NCI-H510A treated with DMSO at 0.1 percent for 48 hours (cell line): ENCODE measurements around the gene PNRC1.
"Not testable (repeated sequence)": the region's sequence is repeated elsewhere in the genome, so short reads cannot be mapped to it uniquely, and the experiment has no call there.

Experiments used
- DNase-seq: peaks from one replicate; lab custom pipeline; 2025; lab: John Stamatoyannopoulos, UW

Gene PNRC1

DNA sequence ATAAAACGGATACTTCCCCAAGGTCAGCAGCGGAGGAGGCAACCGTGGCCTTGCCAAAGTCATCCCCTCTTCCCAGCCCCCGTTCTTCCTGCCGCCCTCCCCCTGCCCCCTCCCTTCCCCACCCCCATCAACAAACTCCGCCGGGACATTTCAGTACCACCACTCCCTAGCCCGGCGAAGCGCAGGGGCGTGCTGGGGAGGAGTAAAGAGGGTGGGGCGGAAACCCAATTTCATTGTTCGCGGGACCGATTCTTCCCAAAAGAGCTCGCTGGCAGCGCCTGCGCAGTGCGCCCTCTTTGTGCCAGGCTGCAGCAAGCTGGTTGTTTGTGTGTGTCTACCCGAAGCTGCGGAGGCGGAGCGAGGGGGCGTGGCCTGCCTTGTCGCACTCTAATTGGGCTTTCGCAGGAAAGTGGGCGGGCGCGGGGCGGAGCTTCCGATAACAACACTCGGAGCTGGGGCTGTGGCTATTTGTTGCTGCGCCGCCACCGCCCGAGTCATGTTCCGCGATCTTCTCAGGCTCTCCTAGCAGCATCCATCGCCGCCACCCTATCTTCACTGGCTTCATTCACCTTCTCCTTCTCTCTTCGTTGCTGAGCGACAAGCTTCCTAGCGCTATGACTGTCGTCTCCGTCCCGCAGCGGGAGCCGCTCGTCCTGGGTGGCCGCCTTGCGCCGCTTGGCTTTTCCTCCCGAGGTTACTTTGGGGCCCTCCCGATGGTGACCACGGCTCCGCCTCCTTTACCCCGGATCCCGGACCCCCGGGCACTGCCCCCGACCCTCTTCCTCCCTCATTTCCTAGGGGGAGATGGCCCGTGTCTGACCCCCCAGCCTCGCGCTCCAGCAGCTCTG lies at the start of gene PNRC1:
TSS of gene PNRC1 (plus strand) at position 471 of the 848 bp plus-strand sequence. CDS start at position 615, 144 bp downstream.
- DNase-seq, result peak; percentile 82

DNA sequence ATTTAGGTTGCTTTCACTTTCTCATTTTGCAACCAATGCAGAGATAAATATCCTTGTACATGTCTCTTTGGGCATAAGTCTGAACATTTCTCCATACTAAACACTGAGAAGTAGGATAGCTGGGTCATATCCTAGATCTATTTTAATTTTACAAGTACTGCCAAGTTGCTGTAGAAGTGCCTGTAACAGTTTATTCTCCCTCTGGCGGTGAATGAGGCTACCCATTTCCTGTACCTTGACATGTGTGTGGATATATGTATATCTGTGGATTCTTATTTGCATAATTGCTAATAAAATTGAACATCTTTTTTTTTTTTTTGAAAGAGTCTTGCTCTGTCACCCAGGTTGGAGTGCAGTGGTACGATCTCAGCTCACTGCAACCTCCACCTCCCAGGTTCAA lies 48.0 kb upstream of the PNRC1 start:
- no peak for DNase-seq

DNA sequence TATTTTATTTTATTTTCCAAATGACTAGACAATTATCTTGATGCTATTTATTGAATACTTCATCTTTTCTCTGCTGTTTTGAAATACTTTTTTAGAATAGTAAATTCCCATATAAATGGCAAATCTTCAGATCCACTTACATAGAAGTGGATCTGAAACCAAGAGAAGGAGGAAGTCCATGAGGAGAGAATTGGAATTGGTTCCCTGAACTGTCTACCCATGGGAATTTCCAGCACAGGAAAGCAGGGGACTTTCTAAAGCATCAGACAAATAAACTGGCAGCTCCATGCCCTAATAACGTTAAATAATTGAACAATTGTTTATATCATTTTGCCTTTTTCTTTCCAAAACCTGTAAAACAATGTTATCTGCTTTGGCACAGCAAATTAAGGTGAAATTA lies 47.1 kb upstream of the PNRC1 start:
- no peak for DNase-seq

DNA sequence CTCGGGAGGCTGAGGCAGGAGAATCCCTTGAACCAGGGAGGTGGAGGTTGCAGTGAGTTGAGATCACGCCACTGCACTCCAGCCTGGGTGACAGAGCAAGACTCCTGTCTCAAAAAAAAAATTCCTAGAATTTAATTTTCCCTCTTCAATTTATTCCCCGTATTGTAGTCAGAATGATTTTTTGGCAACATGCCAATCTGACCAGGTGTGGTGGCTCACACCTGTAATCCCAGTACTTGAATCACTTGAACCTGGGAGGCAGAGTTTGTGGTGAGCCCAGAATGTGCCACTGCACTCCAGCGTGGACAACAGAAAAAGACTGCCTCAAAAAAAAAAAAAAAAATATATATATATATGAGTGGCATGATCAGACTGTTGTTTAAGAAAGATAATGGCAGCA lies 46.4 kb upstream of the PNRC1 start:
- DNase-seq, result peak; percentile 24

DNA sequence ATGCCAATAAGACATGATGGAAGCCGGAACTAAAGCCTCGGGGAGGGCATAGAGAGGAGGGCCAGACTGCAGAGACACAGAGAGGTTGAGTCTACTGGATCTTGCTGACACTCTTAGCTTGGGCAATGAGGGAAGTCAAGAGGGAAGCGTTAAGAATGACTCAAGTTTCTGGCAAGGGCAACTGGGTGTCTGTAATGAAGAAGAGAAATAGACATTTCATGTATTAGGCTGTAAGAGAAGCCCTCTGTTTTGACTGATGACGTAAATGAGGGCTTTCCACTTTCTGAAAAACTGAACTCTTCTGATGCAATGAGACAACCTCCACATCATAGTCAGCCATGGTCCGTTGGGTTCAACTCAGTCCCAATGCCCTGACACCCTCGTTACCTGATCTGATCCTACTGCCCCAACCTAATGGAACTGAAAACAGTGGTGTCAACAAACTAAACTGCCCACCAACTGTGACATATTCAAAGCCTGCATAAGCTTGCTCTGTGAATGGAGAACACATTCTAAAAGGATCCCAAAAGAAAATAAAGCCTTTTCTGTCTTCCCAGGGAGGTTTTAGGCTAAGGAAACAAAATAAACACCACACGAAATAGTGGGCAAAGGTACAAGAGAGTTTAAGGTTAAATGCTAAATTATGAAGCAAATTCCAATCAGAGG lies 45.8 kb upstream of the PNRC1 start:
- DNase-seq, result no peak

DNA sequence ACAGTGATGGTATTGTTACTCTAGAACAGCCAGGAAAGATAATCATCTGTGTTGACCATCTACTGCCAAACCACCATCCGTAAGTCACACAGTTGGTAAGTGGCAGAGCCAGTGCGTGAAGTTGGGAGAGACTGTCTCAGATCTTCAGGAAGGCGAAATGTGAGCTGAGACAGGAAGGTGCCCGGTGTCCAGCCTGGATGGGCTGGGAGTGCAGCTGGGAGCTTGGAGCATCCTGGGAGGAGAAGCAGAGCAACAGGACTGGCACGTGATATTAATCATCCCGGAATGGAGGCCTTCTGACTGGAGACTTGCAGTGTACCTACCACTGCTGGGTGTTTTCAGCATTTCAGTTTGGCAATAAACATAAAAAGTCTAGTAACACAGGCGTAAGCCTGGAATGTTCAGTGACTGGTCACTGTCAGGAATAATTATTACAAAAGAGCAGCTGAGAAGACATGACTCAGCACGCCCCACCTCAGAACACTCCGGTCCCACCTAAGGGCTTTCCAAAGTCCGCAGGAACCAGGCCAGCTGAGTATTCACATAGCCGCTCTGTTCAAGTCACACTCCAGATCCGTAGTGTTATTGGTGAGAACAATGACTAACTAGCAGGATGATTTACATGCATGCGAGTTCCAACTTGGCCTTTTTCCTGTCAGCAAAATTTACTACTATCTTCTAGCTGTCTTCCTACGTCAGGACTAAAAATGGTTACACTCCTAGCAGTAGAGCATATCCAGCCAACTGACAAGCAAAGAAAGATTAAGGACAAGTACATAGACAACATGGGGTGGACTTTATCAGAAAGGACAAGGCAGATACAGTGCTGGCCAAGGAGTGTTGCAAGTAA lies 45.1 kb upstream of the PNRC1 start:
- DNase-seq, result peak; percentile 61

DNA sequence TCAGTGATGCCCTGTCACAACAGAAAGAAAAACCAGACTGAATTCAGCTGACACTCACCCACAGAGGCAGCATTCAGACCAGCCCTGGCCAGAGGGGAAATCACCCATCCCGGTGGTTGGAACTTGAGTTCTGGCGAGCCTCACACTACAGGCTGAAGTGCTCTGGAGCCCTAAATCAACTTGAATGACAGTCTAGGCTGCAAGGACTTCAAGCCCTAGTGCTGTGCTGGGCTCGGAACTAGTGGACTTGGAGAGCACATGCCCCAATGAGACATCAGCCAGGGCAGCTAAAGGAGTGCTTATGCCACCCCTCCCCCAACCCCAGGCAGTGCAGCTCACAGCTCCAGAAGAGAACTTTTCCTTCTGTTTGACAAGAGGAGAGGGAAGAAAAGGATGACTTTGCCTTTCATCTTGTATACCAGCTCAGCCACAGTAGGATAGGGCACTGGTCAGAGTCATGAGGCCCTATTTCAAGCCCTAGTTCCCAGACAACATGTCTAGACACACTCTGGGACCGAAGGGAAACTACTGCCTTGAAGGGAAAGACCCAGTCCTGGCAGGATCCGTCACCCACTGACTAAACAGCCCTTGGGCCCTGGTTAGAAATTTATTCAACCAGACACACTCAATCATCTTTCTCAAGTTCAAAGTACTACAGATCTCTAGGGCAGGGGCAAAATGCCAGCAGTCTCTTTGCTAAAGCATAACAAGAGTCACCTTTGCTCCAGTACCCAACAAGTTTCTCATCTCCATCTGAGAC lies 43.2 kb upstream of the PNRC1 start:
- no peak for DNase-seq

DNA sequence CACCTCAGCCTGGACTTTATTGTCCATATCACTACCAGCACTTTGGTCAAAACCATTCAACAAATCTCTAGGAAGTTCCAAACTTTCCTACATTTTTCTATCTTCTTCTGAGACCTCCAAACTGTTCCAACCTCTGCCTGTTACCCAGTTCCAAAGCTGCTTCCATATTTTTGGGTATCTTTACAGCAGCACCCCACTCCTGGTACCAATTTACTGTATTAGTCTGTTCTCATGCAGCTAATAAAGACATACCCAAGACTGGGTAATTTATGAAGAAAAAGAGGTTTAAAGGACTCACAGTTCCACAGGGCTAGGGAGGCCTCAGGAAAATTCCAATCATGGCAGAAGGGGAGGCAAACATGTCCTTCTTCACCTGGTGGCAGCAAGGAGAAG lies 42.7 kb upstream of the PNRC1 start:
- not testable (repeated sequence) for DNase-seq

DNA sequence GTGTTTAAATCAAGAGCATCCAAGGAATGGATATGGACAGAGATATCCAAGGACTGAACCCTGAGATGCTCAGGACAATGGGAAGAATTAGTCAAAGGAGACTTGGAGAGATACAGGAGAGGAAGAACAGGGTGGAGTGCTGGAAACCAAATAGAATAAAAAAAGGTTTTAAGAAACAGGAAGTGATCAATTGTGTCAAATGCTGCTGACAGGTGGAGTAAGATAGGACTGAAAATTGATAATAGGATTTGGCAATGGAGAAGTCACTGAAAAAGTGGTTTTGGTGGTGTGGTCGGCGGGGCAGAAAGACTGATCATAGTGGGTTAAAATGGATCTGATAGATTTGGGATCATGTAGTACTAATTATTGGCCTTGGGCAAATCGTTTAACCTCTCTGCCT lies 37.9 kb upstream of the PNRC1 start:
- DNase-seq, result no peak

DNA sequence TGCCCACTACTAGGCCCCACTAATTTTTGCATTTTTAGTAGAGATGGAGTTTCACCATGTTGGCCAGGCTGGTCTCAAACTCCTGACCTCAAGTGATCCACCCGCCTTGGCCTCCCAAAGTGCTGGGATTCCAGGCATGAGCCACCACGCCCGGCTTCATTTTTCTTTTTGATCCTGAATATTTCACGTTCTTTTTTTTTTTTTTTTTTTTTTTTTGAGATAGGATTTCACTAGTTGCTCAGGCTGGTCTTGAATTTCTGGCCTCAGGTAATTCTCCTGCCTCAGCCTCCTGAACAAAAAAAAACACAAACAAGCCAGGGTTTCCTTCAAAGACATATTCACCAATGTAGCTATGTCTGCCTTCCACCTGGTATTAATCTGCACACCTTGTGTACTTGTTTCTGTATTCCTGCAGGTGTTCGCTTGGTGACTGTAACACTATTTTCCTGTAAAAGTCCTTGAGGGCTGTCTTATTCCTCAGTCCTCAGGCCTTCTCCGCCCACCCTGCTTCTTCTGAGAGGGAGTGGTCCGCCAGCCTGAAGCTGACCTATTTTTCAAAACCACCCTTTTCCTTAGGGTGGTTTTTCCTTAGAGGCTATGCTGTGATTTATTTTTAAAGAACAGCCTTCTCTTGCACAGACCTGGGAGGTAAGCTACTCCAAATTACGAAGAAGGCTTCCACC lies 36.1 kb upstream of the PNRC1 start:
- no peak for DNase-seq

DNA sequence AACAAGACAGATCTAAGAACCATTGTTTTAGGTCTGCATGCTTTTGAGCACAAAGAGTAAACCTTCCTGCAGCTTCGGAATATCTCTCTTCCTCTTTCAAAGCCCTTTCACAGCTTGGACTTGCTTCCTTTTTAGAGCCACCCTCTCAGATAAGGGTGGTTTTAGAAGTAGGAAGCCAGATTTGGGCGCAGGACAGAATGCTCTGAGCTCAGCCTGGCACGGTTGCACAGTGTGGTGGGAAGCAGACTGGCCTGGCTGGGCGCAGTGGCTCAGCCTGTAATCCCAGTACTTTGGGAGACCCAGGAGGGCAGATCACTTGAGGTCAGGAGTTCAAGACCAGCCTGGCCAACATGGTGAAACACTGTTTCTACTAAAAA lies 35.6 kb upstream of the PNRC1 start:
- no peak for DNase-seq

DNA sequence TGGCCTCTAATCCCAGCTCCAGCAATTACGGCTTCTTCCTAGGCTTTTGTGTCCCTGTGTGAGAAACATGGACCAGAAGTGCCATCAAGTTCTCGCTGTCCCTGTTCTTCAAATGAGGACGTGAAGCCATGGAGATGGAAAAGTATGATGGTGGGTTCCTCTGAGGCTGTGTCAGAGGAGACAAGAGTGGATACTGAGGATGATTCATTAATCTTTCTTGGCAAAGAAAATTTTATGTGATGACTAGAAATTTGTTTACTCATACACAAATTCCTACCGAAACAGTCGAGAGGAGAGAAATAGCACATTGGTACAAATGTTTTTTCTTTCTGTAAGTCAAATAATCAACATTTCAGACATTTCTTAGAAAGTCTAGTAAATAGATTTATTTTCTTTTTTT lies 35.0 kb upstream of the PNRC1 start:
- DNase-seq, result no peak

DNA sequence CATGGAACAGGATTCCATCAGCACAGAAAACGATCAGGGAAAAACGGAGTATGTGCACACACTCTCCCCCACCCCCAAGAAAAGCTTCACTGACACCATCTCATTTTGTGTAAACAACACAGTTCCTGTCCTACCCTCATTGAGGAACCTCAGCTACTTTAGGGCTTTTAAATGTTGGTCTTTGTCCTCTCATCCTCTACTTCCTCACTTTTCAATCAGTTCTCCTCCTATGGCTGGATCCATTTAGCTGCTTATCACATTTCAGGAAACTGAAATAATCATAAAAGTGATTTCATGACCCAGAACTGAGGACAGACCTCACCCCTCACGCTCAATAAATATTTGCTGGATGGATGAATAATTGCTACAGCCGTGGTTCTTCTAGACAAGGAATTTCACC lies 33.1 kb upstream of the PNRC1 start:
- no peak for DNase-seq

DNA sequence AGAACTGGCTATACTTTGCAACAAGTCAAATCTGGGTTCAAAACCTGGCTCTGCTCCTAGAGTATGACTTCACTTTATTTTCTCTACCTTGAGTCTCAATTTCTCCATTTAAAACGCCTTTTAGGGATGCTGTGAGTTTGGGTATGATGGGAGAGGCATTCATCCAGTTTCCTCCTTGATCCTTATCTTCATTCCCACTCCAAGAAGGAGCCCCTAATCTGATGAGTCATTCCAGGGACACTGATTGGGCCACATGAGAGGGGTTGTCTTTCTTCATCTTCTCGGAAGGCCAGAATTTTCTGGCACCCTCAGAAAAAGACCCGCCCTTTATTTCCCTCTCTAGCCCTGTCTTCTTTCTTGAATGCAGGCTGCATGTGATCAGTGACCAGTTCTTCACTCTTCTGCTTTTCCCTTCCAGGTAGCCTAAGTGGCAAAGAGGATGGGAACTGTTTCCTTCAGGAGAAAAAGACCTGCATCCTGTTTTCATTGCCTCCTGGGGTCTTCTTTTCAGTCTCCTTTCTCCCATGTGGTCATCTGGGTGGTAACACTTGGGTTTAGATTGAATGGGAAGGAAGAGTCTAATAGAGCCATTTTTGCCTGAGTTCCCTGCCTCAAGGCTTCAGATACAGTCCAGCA lies 32.1 kb upstream of the PNRC1 start:
- DNase-seq, result no peak

DNA sequence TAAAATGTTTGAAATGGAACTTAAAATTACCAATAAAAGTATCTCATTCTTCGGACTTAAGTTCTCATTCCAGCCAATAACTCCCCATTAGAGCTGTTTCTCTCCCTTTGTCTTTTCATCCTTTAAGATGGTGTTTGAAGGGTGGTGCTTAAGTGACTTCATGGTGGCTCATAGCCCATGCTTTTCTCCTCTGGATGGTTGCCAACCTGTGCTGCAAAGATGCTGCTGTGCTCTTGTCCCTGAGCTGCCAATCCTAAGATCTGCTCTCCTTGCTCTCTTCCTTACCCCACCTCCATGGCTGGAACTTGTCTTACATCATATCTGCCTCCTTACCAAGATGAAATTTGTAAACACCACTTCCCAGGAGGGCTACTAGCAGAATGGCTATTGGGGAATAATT lies 31.6 kb upstream of the PNRC1 start:
- DNase-seq, result no peak

DNA sequence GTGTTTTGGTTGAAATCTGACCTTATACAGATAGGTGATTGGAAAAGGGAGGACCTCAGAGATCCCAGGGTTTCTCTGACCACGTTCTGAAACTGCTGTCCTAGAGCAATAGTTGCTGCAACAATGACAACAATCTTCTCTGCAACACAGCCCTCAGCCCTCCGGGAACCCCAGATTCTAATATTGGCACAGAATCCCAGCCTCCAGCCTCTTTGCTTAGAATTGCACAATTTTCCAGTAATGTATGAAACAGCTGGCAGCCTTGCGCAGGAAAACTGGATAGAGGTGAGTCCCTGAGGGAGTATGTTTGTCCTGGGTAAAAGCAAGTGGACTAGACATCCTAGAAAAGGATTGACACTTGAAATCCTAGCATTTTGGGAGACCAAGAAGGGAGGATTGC lies 30.4 kb upstream of the PNRC1 start:
- no peak for DNase-seq

DNA sequence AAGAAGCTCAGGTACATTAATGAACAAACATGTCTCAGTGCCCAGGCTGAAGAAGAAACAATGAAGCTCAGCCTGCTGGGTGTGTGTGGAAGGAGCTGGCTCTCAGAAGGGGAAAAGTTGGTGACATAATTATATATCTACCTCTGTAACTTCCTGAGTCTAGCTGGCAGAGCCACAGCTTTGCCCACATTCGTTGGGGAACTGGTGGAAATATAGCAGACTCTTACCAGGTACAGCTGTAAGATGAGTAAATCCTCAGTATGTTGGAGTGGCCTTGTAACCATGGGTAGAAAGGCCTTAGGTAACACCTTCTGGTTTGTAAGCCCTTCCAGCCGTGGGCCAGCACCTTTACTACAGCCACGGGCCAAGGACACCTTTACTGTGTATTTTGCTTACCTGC lies 29.9 kb upstream of the PNRC1 start:
- no peak for DNase-seq

DNA sequence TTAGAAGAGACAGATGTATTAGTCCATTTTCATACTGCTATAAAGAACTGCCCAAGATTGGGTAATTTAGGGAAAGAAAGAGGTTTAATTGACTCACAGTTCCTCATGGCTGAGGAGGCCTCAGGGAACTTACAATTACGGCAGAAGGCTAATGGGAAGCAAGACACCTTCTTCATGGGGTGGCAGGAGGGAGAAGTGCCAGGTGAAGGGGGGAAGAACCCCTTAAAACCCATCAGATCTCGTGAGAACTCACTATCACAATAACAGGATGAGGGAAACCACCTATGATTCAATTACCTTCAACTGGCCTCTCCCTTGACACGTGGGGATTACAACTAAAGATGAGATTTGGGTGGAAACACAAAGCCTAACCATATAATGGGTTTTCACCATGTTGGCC lies 28.9 kb upstream of the PNRC1 start:
- no peak for DNase-seq

DNA sequence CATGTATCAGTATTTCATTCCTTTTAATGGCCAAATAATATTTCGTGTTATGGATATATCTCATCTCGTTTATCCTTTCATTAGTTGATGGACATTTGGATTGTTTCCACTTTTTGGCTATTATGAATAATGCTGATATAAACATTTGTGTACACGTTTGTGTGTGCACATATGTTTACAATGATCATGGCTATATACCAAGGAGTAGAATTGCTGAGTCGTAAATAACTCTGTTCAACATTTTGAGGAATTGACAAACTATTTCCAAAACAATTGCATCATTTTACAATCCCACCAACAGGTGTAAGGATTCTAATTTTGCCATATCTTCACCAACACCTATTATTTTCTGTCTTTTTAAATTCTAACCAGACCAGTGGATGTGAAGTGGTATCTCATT lies 26.3 kb upstream of the PNRC1 start:
- DNase-seq, result no peak

DNA sequence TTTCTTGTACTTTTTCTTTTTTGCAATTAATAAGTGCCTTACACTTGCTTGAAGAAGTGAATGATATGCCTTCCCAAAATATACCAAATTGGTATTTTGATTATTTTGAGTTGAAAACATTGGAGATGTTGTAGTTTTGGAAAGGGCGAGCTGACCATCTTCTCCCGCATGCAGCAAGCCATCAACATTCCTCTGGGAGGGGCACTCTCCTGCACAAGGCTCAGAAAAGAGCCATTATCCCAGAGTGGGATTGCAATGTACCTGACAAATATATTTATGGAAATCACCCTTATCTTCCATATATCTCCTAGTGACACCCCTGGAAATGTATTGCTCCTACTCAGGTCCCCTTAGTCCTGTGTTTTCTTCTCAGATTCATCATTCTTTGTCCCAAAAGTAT lies 22.8 kb upstream of the PNRC1 start:
- no peak for DNase-seq

DNA sequence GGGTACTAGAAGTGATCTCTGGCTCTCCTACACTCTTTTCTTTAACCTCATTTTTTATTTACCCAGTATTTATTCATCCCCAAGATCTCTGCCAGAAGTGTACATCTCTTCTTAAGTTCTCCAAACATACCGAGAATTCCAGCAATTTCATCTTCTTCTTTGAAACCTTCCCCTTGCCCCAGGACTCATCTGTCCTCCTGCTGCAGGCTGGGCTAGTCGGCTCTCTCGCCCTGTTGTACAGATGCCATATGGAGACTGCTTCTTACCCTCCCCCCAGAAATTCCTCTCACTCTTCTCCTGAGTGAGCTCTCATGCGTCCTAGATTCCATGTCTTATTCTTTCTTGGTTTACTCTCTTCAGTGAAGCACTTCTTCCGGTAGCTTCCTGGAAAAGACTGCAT lies 21.9 kb upstream of the PNRC1 start:
- no peak for DNase-seq
